IMR-90 (cell line): Measurements from ENCODE around the gene DIAPH1.

Experiments
- CTCF ChIP-seq: conservative IDR thresholded peaks from 2 replicates; pipeline ENCODE4 v1.5.1; 2012; ENCODE audit warnings: mild to moderate bottlenecking, low read depth, low read length, improper control_type of control experiment
- MXI1 ChIP-seq: IDR thresholded peaks from 2 replicates; pipeline ENCODE4 v1.6.1; 2012; ENCODE audit warnings: low read depth, mild to moderate bottlenecking, low read length, moderate library complexity, borderline replicate concordance
- POLR2A ChIP-seq: IDR thresholded peaks from 2 replicates; pipeline ENCODE4 v1.6.1; 2012; ENCODE audit warnings: mild to moderate bottlenecking, low read depth, low read length
- RAD21 ChIP-seq: IDR thresholded peaks from 2 replicates; pipeline ENCODE4 v1.6.1; 2012; ENCODE audit warnings: low read length, improper control_type of control experiment

GRCh38 chr5:141560151-141560550 lies 58.6 kb downstream of the DIAPH1 start:
- TF ChIP-seq CTCF (no peak), RAD21 (no peak), MXI1 (no peak), POLR2A (no peak)
